ENCODE measurements around the gene SRGAP3.

The SRGAP3 gene

GRCh38 chr3:9169956-9170850, 79.2 kb downstream of the SRGAP3 start:
- no peak for DNase-seq

- DNase-seq = no peak
Measured at GRCh38 chr3:9169326-9169725, 80.1 kb downstream of the SRGAP3 start.

- no peak for DNase-seq
Measured at GRCh38 chr3:9168241-9168741, 81.2 kb downstream of the SRGAP3 start.

GRCh38 chr3:9167222-9167621, 82.2 kb downstream of the SRGAP3 start:
- no peak for DNase-seq

- no peak for DNase-seq
Measured at GRCh38 chr3:9165421-9165820, 84.0 kb downstream of the SRGAP3 start.

GRCh38 chr3:9163289-9163688, 86.2 kb downstream of the SRGAP3 start:
- DNase-seq = no peak

- DNase-seq = no peak
Measured at GRCh38 chr3:9161811-9162210, 87.6 kb downstream of the SRGAP3 start.

- DNase-seq = no peak
Measured at GRCh38 chr3:9161298-9161697, 88.1 kb downstream of the SRGAP3 start.

GRCh38 chr3:9158865-9159630, 90.4 kb downstream of the SRGAP3 start:
- DNase-seq = peak; percentile 45

GRCh38 chr3:9157651-9158362, 91.6 kb downstream of the SRGAP3 start:
- DNase-seq = no peak

- no peak for DNase-seq
Measured at GRCh38 chr3:9156604-9157003, 92.8 kb downstream of the SRGAP3 start.

GRCh38 chr3:9155028-9155427, 94.4 kb downstream of the SRGAP3 start:
- DNase-seq = no peak

- no peak for DNase-seq
Measured at GRCh38 chr3:9153904-9154619, 95.4 kb downstream of the SRGAP3 start.

GRCh38 chr3:9151240-9151639, 98.2 kb downstream of the SRGAP3 start:
- no peak for DNase-seq

GRCh38 chr3:9149566-9149965, 99.9 kb downstream of the SRGAP3 start:
- no peak for DNase-seq

- DNase-seq = no peak
Measured at GRCh38 chr3:9147896-9148266, 101.6 kb downstream of the SRGAP3 start.

- DNase-seq = no peak
Measured at GRCh38 chr3:9147215-9147895, 102.1 kb downstream of the SRGAP3 start.

- no peak for DNase-seq
Measured at GRCh38 chr3:9146367-9147071, 102.9 kb downstream of the SRGAP3 start.

- no peak for DNase-seq
Measured at GRCh38 chr3:9143184-9143583, 106.3 kb downstream of the SRGAP3 start.

- DNase-seq = peak; percentile 91
Measured at GRCh38 chr3:9142362-9142761, 107.1 kb downstream of the SRGAP3 start.

- peak; percentile 19 for DNase-seq
Measured at GRCh38 chr3:9141928-9142289, 107.5 kb downstream of the SRGAP3 start.
